GM18858 (cell line): ENCODE measurements around the gene BAK1.

Experiments used
- ATAC-seq: cut with Tn5 transposase; IDR thresholded peaks from one replicate; pipeline ENCODE4 v1.9.1; 2021; ENCODE audit not compliant: unreplicated experiment

BAK1 gene

DNA sequence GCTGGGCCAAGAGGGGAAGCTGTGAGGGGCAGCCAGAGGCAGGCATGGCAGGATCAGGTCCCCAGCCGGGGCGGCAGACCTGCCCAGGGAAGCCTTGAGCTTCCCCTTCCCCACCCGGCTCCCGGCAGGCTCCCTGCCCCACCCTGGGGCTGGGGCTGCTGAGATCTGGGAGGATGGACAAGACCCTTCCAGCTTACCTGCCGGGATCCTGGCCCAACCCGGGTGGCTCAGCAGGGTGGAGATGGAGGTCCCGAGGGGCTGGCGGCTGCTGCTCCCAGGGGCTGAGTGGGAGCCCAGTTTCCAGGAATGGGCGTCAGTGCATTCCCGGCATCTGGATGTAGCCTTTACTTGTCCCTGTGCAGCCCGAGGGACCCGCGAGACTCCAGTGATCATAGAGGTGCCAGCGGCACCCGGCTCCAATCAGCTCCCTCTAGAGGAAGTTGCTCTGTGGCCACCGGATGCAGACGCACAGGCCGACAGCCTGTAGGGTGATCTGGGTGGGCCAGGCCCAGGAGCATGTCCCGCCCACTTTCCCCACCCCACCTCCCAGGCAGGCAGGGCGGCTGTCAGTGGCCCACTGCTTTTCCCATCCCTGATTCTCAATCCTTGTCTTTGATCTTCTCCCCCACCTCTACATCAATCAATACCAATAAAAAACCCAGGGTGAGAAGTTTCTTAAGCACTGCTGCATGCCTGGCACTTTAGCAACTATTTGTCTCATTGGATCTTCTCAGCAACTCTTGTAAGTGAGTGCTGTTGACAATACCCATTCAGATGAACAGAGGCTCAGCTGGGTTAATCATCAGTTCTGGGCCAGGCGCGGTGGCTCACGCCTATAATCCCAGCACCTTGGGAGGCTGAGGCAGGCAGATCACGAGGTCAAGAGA is at the start of gene BAK1:
Gene BAK1 (minus strand): TSS at position 449 of the 887 bp plus-strand sequence. CDS start 2,672 bp downstream, outside the sequence.
- ATAC-seq, result no peak

DNA sequence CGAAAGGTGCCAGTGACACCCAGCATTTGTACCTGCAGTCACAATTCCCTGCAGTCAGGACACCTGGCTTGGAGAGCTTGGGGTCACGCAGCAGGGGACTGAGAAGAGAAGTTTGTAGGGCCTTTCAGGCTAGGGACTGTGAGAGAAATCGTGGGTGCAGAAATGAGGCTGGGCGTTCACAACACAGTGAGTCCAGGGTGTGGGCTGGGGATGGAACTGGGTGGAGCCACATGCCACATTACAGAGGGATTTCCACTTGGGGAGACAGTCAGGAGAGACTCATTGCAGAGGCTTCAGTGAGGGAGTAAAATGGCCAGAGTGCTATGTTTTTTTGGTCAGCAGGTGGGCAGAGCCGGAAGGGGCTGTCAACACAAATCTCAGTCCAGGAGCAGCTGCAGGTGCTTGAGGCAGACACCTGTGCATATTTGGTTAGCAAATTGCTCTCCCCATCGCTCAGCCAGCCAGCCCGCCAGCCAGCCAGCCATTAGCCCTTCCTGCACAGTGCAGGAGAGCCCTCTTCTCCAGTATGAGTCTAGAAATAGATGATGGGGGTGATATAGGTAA is 48.4 kb upstream of the BAK1 start:
- ATAC-seq, result no peak

DNA sequence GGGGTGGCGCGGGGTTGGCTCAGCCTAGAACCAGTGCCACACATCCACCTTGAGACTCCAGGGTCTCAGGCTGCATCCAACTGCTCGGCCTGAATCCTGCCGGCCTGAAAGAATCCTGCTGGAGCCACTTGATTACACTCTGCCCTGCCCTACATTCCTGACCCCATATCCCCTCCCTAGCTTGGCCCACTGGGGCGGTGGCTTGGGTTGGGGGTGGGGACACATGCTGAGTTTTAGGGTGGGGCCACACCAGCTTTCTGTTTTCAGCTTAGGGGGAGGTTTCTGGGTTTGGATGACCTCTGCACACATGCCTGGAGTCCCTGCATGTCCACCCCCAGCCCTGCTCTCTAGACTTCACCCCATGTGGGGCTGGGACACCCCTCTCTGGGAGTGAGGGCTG is 47.8 kb upstream of the BAK1 start:
- ATAC-seq, result no peak

DNA sequence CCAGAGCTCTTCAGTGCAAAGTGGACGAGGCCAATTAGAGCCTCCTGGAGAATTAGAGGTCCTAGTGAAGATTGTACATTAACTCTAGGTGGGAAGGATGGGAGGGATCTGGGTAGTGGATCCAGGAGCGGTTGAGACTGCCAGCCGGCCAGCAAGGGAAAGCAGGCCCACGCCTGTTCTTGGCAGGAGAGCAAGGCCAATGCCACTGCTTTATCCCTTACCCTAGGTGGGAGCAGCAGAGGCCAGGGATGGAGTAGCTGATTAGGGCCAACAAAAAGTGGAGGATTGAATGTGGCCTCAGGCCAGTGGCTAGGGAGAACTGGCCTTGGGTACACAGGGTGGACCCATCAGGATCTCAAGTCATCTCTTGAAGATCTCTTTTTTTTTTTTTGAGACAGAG is 44.8 kb upstream of the BAK1 start:
- ATAC-seq, result no peak

DNA sequence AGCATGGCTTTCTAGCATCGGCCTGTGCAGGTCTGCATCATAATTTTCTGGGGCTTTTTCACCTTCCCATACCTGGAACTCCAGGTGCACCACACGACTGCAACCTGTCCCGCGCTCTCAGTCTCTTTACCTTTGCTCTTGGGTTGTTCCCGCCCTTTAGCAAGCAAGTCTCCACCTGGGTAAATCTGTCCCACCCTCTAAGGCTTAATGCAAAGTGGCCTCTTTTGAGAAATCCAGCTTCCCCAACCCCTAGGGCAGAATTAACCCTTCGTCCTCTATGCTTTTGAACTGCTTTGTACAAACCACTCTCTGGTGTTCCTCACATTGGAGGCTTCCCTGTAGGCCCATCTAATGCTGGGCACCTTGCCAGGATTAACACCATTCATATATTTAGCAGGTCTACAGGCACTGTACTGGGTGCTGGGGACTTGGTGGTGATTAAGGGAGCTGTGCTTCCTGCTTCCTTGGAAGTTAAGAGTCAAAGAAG is 43.9 kb upstream of the BAK1 start:
- no peak for ATAC-seq

DNA sequence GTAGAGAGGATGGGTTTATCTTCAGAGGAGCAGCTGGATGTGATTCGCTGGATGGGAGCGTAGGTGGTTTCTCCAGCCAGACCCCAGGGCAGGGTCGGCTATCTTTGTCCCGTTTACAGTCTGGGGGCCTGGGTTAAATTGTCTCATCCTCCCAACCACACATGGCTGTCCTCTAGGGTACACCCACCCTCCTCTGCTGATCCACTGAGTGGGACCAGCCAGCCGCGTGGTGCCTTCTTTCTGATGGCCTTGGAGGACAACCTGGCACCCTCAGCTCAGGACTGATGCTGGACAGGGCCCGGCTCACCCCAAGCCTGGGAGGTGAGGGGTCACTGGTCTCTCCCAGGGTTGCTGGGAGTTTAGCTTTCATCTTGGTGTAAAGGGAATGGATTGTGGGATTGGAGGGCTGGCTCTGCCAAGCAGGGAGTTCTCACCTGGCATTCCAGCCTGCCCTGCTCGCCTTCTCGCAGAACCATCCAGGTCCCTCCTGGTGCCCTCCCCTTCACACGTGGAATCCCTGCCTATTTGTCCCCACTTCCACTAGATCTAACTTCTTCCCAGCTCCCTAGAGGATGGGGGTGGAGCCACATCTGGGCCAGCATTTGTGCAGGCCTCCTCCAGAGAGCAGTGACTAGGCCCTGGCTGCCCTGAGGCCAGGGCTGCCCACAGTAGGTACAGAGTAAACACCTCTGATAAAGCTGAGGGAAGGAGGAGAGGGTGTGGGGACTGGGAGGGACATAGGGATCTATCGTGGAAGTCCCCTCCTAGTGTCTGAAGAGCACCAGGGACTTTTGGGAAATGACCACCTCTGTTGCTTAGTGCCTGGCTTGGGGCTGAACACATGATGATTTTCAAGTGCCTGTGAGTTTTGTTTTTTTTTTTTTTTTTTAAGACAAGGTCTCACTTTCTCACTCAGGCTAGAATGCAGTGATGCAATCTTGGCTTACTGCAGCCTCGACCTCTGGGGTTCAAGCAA is 42.7 kb upstream of the BAK1 start:
- ATAC-seq, result no peak

DNA sequence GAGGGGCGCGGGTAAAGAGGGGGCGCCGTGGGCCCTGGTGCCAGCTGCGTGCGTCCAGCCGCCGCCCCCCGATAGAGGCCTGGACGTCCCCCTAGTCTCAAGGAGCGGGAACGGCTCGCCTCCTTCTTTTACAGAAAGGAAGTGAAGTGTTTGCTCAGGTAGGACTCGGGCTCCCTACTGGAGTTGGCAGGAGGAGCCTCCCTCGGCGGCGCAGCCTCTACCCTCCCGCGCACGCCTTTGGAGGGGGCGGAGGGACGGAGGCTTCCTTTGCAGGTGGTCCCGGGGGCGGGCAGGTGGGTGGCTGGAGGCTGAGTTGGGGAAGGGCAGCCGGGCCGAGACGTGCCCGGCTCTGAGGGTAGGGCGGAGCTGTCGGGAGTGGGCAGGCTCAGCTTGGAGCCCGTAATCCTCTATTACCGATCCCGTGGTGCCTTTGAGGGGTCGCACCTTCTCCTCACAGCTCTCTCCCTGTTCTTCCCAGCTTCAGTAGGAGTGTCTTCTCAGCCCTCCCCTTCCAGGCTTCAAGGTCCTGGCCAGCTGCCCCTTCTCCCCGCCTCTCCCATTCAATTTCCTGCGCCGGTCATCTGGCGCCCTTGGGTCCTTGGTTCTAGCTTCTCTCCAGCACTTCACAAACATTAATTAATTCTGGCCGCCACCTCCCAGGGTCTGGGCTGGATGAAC is 41.8 kb upstream of the BAK1 start:
- ATAC-seq, result no peak

DNA sequence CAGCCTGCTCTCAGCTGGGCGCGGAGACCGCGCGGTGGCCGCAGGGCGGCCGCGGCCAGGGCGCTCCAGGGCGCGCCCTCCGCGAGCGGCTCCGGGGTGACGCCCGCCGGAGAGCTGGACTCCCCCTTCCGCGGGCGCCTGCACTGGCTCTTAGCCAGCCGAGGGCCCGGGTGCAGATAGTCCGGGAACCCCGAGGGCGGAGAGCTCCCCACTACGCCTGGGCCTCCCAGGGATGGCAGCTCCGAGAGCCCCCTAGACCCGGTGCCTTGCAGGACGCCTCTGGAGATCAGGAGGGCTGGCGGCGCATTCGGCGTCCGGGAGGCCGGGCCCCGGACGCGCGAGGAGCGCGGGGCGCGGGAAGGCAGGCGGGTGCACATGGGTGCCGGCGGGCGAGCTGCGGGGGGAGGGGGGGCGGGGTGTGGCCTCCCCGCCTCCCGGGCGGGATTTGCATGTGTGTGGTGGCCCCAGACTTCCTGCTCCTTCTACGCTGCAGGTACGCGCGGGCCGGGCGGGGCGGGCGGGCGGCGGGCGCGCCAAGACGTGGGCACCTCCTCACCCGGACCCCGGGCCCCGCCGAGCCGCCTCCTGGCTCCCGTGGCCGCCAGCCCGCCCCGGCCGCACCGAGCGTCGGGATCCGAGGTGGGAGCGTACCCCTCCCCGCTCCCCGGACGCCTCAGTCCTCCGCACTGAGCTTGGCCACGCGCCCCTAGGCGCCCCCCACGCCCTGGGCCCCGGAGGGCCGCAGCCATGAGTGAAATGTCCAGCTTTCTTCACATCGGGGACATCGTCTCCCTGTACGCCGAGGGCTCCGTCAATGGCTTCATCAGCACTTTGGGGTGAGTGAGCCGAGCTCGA is 41.0 kb upstream of the BAK1 start, which contains the start of gene ITPR3:
Gene ITPR3 (plus strand): TSS at position 467 of the 855 bp plus-strand sequence. CDS start 281 bp downstream, at position 748.
- ATAC-seq, result no peak

DNA sequence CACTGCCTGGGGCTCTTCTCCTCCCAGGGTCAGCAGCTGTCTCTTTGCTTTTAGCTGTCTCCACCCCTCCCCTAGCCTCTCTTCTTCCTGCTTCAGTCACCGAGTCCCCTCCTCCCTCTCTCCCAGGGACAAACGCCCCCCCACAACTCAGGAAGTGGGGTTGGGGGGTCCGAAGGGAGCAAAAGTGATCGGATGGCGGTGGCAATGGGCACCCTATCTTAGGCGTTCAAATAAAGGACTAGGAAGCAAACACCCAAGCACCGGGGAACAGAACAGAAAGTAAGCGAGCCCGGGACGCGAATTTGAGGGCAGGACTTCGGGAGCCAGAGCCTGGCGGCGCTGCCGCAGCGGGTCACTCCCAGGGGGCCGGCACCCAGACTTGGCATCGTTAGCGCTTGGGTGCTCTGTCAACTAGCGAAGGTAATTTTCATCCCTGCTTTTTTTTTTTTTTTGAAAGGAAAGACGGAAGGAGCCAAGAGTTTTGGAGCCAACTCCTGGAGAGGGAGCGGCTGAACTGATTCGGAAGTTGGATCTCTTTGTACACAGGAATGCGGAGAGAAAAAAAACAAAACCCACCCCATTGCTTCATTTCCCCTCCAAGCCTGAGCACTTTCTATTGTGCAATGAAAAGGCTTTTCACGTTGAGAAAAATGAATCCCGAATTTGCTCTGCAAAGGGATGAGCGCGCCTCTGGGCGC is 40.2 kb upstream of the BAK1 start:
- ATAC-seq, result no peak

DNA sequence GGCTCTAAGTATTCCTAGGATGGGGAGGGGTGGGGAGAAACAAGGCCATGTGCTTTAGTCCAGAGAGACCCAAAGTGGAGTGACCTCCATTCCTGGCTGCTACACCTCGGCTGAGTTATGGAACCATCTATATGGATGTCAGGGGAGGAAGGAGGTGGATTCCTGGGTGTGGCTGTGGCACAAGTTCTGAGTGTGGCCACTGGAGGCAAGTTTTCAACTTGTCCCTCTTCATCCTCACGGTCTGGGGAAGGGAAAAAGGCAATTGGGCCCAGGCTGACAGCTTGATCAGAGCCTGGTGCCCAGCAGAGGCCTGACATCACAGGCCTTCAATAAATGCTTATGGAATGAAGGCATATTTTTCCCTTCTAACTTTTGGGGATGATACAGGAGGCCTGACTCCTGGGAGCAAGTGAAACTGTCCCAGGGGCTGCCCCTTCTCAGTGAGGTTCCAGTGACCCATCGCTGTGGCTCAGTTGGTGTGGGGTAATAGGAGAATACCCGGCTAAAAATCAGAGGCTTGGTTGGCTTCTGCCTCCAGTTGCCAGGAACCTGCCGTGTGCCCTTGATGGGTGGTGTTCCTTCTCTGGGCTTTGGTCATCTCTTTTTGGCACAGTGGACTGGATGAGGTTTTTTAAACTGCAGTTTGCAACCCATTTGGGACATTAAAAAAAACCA is 39.2 kb upstream of the BAK1 start:
- ATAC-seq, result no peak

DNA sequence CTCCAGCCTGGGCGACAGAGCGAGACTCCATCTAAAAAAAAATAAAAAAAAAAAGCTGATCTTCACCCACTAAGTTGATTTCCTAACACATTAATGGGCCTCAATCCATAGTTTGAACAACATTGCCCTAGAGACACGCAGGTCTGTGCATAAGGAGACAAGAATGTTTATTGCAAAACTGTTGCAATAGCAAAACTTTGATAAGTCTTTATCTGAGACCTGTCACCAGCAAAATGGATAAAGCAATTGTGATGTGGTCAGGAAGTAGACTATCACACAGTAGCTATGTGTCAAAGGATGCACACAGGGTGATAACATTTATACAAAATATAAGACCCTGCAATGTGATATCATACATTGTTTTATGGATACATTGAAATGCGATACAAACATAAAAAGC is 36.8 kb upstream of the BAK1 start:
- ATAC-seq, result no peak

DNA sequence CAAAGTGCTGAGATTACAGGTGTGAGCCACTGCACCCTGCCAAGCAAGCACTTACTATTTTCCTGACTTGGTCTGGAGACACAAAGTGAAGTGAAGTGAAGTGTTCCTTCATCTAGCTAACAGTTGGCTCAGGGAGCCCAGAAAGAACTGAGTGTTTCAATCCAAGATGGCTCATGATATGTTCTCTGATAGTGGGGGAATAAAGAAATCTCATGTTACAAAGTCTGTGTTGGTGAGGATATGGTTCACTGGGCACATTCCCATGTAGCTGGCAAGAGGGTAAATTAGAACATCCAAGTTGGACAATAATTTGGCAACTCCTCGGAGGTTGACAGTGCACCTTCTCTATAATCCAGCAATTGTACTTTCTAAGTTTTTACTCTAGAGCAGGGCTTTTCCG is 36.0 kb upstream of the BAK1 start:
- no peak for ATAC-seq

DNA sequence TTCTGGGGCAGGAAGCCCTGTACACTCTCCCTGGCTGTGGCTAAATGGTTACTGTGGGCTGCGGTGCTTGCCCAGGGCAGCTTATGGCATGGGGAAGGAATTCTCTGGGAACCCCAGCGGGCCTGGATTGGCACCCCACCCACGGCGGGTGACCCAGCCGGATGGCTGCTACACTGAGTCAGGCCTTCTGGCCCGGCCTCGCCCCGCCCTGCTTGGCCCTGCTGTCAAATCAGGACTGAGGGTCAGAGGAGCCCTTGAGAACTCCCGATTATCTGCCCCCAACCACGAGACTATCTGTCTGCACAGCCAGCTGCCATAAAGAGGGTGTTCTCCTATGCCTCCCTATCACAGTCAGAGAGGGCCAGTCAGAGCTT is 33.7 kb upstream of the BAK1 start:
- no peak for ATAC-seq

DNA sequence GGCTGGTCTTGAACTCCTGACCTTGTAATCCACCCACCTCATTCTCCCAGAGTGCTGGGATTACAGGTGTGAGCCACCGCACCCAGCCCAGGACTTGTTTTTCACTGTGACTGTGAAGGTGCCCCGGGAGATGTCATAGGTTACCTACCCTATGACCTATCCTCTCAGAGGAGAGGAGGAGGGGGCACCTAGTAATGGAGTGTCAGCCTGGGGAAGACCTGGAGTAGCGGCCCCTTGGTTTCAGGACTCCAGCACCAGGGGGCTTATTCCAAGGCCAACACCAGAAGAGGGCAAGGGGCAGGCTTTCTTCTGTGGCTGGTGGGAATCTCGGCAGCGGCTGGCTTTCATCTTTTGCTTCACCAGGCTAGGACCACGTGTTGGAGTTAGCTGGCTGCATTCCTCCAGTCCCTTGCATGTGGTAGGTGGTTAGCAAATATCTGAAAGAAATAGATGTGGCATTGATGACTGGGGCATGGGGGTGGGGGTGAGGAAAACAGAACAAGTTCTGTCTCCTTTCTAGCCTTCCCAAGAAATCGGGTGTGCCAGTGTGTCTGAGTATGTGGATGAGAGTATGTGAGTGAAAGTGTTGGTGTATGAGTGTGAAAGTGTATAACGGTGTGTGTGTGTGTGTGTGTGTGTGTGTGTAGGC is 33.2 kb upstream of the BAK1 start:
- ATAC-seq, result no peak

DNA sequence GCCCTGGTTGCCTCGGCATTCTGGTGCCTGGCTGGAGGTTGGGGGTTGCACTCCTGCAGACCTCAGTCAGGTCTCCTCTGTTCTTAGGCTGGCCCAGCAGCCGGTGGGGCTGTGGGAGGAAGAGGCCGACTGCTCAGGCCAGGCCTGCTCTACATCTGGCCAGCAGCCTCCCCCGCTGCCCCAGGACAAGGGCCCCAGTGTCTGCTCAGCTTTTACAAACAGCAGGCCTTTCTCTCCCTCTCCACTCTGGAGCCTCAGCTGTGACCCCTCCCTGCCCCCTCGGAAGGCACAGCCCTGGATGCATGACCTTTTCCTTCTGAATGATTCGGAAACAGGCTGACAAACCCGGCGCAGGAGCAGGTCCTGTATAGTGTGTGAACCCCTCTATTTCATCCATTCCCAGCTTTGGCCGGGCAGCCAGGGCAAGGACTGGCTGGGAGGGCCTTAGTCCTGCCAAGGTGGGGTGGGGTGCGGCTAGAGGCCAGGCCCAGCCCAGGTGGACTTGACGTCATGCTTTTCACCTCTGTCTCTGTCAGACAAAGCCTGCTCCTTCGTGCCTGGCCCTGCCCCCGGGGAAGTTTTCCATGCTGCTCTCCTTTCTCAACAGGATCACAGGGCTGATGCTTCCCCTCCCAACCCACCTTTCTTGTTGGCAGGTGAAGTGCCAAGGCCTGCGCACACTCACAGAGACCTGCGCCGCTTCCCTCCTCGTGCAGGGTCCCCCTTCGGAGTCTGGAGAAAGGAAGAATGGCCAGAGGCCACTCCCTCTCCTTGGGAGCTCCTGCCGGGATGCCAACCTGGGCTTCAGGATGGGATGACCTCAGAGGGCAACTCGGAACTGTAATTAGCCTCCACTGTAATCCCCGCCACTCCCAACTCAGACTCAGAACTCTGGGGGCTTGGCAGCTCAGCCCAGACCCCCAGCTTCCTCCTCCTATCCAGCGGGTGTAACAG is 31.0 kb upstream of the BAK1 start:
- ATAC-seq, result no peak

DNA sequence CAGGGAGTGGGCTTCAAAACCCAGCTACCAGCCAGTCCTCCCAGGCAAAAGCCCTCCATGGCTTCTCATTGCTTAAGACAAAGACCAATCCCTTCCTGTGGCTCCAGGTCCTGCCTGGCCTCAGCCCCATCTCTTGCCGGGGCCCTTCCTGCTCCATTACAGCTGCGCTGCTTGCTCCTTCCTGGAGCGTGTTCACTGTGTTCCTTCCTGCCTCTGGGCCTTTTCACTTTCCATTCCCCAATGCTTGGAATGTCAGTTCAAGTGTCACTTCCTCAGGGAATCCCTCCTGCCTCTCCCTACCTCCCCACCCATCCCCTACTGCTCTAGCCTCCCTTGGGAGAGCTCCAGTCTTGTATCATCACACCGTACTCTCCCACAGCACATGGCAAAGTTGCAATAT is 30.0 kb upstream of the BAK1 start:
- ATAC-seq, result no peak

DNA sequence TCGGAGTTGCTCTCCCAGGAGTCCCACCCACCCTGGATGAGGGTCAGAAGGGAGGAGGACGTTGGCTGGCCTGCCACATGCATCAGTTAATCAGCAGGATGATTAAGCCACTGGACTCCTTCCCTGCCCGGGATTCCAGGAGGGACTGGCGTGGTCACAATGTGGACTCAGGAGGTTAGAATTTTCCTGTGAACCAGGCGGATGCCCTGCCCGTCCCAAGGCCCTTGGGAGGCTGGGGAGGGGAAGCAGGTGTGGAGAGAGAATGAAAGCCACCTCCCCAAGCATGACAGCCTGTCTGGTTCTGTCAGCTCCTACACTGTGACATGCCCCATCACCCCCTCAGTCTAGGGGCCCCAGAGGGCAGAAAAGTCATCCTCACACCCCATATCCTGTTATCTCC is 29.5 kb upstream of the BAK1 start:
- no peak for ATAC-seq
